Left ventricle myocardium inferior (tissue), 1 donor: Measurements from ENCODE around the gene GLTP. TPM values are rescaled to one million over a fixed set of nuclear protein-coding genes. Genes with fewer than 3 reads are reported as not detected.

Experiments
- DNase-seq: peaks from one replicate; pipeline ENCODE4 v3.0.0-alpha.2; 2020
- H3K27ac ChIP-seq: fragments of 200-600 bp; replicated peaks from 2 replicates; pipeline ENCODE4 v1.8.0; 2021
- H3K27me3 ChIP-seq: fragments of 200-600 bp; 2 replicates; pipeline ENCODE4 v1.8.0; 2021; ENCODE audit warnings: low read depth
- H3K36me3 ChIP-seq: fragments of 200-600 bp; 2 replicates; pipeline ENCODE4 v1.8.0; 2021
- H3K4me1 ChIP-seq: fragments of 200-600 bp; 2 replicates; pipeline ENCODE4 v1.8.0; 2021
- H3K4me3 ChIP-seq: fragments of 200-600 bp; 2 replicates; pipeline ENCODE4 v1.8.0; 2021; ENCODE audit warnings: mild to moderate bottlenecking, moderate library complexity
- H3K9me3 ChIP-seq: fragments of 200-600 bp; replicated peaks from 2 replicates; pipeline ENCODE4 v1.8.0; 2021
- CTCF ChIP-seq: fragments of 200-600 bp; IDR thresholded peaks from 2 replicates; pipeline ENCODE4 v1.8.0; 2021; ENCODE audit warnings: antibody characterized with exemption, mild to moderate bottlenecking, borderline replicate concordance
- intact Hi-C: fragments of 100-400 bp; cut with micrococcal nuclease; formaldehyde crosslinking; loops from one replicate; pipeline ENCODE4 v1.11.0; 2022
- total RNA-seq: library from RNA; stranded (reverse); fragmentation: NEBNext Ultra II Directional; extraction: Animal tissue kit (Norgen Biotek cat#: 25700); gene quantifications from one replicate; pipeline ENCODE4 v1.2.1, GENCODE V29; 2021
- donor health status: DM: no; HTN: yes; CAD: no; lungs with severe emphysema.

The GLTP gene
- total RNA-seq, 1 donor from 2014 or later, result 20.0 TPM

- intact Hi-C loops, result no loop called here
- no peak overlapping the region for H3K27ac ChIP-seq
- no peaks in the 10 kb centered on the region for H3K9me3 ChIP-seq
- H3K4me1 ChIP-seq, result no peaks in the 10 kb centered on the region
- no peak overlapping the region for H3K4me3 ChIP-seq
- DNase-seq, result no peak
- H3K27me3 ChIP-seq, result peaks cover 24% of the 10 kb centered on the region
- H3K36me3 ChIP-seq, result no peaks in the 10 kb centered on the region
- no peak for TF ChIP-seq CTCF
Measured at GRCh38 chr12:109811624-109811995, 68.7 kb downstream of the GLTP start.

GRCh38 chr12:109810954-109811623 is 69.3 kb downstream of the GLTP start:
- TF ChIP-seq CTCF, result no peak
- Histone ChIP-seq H3K27me3 (peaks cover 21% of the 10 kb centered on the region), H3K4me1 (no peaks in the 10 kb centered on the region), H3K4me3 (no peak overlapping the region), H3K9me3 (no peaks in the 10 kb centered on the region), H3K36me3 (no peaks in the 10 kb centered on the region), H3K27ac (no peak overlapping the region)
- DNase-seq, result no peak
- intact Hi-C loops, result no loop called here

- intact Hi-C loops, result no loop called here
- Histone ChIP-seq H3K4me3 (no peak overlapping the region), H3K27me3 (peaks cover 3% of the 10 kb centered on the region), H3K27ac (no peak overlapping the region), H3K9me3 (no peaks in the 10 kb centered on the region), H3K36me3 (no peaks in the 10 kb centered on the region), H3K4me1 (no peaks in the 10 kb centered on the region)
- no peak for DNase-seq
- no peak for TF ChIP-seq CTCF
Measured at GRCh38 chr12:109808876-109809646, 71.3 kb downstream of the GLTP start.

- no peak for TF ChIP-seq CTCF
- Histone ChIP-seq H3K4me3 (no peak overlapping the region), H3K36me3 (no peaks in the 10 kb centered on the region), H3K4me1 (no peaks in the 10 kb centered on the region), H3K27me3 (peaks cover 3% of the 10 kb centered on the region), H3K27ac (no peak overlapping the region), H3K9me3 (no peaks in the 10 kb centered on the region)
- intact Hi-C loops, result no loop called here
- no peak for DNase-seq
Measured at GRCh38 chr12:109807954-109808643, 72.2 kb downstream of the GLTP start.

- peak; percentile 69 for DNase-seq
- intact Hi-C loops, result no loop called here
- H3K4me1 ChIP-seq, result no peaks in the 10 kb centered on the region
- peak; percentile 97 for TF ChIP-seq CTCF
- H3K4me3 ChIP-seq, result no peak overlapping the region
- H3K9me3 ChIP-seq, result no peaks in the 10 kb centered on the region
- no peak overlapping the region for H3K27ac ChIP-seq
- H3K27me3 ChIP-seq, result no peaks in the 10 kb centered on the region
- H3K36me3 ChIP-seq, result no peaks in the 10 kb centered on the region
Measured at GRCh38 chr12:109804820-109805761, 75.2 kb downstream of the GLTP start.
